SK-N-SH (cell line): ENCODE data around the gene RNLS.

Experiments
- CHD2 ChIP-seq: fragments of 150-350 bp; IDR thresholded peaks from 2 replicates; pipeline ENCODE4 v1.6.1; 2018; ENCODE audit warnings: low read length; ENCODE audit not compliant: partially characterized antibody
- CTCF ChIP-seq: fragments of 200-600 bp; sonication (generic); IDR thresholded peaks from 2 replicates; pipeline ENCODE4 v1.6.1; 2017; ENCODE audit warnings: antibody characterized with exemption, mild to moderate bottlenecking, moderate library complexity
- EZH2phosphoT487 ChIP-seq: fragments of 200-600 bp; sonication (generic); IDR thresholded peaks from 2 replicates; pipeline ENCODE4 v1.6.1; 2017; ENCODE audit warnings: low read depth, mixed run types, mild to moderate bottlenecking, antibody characterized with exemption, moderate library complexity, borderline replicate concordance
- GABPA ChIP-seq: IDR thresholded peaks from 2 replicates; pipeline ENCODE4 v1.4.0; 2012; ENCODE audit warnings: low read depth, mild to moderate bottlenecking
- RAD21 ChIP-seq: IDR thresholded peaks from 2 replicates; pipeline ENCODE4 v1.6.1; 2012; ENCODE audit warnings: mild to moderate bottlenecking, low read length
- SIN3A ChIP-seq: IDR thresholded peaks from 2 replicates; pipeline ENCODE4 v1.6.1; 2012; ENCODE audit warnings: low read depth, mild to moderate bottlenecking, low read length, moderate library complexity, borderline replicate concordance
- TCF12 ChIP-seq: IDR thresholded peaks from 2 replicates; pipeline ENCODE4 v1.4.0; 2012
- TEAD4 ChIP-seq: IDR thresholded peaks from 2 replicates; pipeline ENCODE4 v1.4.0; 2012; ENCODE audit warnings: mild to moderate bottlenecking, borderline replicate concordance; ENCODE audit not compliant: insufficient read depth

- TF ChIP-seq TEAD4 (no peak), CHD2 (no peak), TCF12 (no peak), SIN3A (no peak), CTCF (no peak), RAD21 (no peak), GABPA (no peak), EZH2phosphoT487 (no peak)
Measured at GRCh38 chr10:88586462-88586861, 3.3 kb upstream of the RNLS start, which contains the start of gene LIPJ.
